ENCODE measurements around the gene ZDHHC14. TPM values are rescaled to one million over a fixed set of nuclear protein-coding genes. Genes with fewer than 3 reads are reported as not detected.

Gene ZDHHC14
- polyA plus RNA-seq, 4 donors = 20.1 to 27.9 (median 22.5) TPM

DNA sequence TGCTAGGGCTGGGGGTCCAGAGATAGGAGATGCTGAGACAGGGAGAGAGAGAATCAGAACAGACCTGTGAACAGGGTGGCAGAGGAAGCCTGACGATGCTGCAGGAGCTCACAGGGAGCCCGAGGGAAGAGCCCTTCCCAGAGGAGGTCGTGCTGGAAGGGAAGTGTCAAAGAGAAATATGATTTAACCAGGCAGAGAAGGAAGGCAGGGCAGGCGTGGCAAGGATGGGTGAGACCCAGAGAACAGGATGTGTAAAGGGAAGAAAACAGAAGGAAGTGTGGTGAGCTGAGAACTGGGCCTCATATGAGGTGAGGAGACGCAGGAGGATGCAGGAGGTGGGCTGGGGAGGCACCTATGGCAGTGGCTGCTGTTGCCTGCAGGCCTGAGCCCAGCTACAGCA is 105.6 kb downstream of the ZDHHC14 start:
- DNase-seq (ENCODE audit: low read depth in 4 of 4, low spot score in 3 of 4) = no peak

DNA sequence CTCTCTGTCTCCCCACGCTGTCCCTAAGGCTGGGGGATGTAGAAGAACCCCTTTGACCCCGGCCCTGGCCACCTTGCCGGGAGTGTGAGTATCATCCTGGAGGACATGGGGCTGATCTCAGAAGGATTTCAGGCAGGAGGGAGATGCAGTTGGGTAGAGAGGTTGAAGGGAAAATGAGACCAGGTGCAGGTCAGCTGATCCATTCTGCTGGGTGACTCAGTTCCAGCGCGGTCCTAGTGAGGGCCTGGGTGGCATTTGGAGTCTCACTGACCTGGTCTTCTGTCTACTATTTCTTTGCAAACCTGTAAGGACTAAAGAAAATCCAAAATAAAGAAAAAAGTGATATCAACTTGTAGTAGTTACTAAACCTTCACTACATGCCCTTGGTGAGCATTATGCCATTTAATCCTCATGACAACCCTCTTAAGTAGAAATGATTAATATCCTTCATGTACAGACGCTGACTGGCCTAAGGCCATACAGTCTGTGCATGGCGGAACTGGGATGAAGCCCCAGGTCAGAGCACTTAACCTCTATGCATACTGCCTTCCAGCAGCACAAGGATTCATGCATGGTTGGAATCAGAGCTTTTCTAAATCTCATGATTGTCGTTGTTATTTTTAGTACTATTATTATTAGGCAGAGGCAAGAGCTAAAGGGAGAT is 106.3 kb downstream of the ZDHHC14 start:
- no peak for DNase-seq (ENCODE audit: low read depth in 4 of 4, low spot score in 3 of 4)

DNA sequence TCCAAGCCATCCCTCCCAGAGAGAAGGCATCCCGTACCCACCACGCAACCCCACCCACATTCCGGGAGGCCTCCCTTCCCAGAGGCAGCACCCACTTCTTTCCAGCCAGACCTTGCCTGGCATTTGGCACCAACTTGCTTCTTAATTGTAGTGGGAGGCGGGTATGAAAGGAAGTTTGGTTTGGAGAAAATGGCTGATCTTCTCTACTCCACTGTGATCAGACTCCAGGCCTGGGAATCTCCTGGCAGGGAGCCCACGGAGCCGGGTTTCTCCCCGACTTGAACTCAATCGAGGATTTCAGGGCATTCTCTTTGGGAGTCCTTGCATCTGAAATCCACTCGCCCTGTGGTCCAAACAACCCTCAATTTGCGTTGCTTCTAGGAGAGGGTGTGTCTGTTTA is 107.1 kb downstream of the ZDHHC14 start:
- DNase-seq (ENCODE audit: low read depth in 4 of 4, low spot score in 3 of 4) = no peak

DNA sequence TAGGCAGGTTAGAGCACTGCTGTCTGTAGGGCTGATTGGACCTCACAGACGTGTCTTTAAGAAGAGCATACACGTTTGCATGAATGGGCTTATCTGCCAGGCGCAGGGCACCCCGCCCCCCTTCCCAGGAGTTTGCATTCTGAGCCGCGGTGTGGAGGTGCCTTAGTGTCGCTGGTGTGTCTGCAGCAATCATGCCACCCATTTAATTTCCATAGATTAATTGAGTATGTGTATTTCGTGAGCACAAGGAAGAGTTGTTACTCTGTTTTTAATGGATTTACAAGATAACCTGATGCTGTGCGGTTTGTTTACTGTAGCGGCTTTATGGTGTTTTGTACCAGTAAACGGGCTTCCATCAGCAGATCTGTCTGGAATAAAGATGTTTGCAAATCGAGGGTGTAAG is 107.7 kb downstream of the ZDHHC14 start:
- DNase-seq (ENCODE audit: low read depth in 4 of 4, low spot score in 3 of 4) = no peak

DNA sequence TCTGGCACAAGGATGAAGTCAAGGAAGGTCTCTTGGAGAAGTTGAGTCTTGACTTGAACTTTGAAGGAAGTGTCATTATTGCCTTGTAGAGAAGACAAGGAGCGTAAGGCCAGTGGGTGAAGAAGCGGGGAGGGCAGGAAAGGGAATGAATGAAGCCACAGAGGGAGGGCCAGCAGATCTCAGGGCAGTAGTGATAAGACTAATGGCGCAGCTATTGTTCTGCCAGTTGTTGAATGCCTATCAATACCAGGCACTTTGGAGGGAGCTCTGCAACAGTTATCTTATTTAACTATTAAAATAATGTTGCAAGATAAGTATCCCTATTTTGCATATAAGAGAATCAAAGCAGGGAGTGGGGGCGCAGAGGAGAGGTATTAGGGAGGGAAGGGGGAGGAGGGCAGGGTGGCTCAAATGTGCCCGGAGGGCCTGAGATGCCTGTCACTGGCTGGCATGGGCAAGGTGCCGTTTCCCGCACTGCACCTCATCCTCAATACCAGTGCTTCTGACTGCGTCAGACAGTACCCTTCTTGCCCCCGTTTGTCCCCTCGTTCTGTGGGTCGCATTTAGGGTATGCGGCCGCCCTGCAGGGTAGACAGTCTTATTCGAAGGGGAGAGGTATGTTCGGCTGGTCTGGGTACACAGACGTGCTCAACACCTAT is 109.8 kb downstream of the ZDHHC14 start:
- no peak for DNase-seq (ENCODE audit: low read depth in 4 of 4, low spot score in 3 of 4)

DNA sequence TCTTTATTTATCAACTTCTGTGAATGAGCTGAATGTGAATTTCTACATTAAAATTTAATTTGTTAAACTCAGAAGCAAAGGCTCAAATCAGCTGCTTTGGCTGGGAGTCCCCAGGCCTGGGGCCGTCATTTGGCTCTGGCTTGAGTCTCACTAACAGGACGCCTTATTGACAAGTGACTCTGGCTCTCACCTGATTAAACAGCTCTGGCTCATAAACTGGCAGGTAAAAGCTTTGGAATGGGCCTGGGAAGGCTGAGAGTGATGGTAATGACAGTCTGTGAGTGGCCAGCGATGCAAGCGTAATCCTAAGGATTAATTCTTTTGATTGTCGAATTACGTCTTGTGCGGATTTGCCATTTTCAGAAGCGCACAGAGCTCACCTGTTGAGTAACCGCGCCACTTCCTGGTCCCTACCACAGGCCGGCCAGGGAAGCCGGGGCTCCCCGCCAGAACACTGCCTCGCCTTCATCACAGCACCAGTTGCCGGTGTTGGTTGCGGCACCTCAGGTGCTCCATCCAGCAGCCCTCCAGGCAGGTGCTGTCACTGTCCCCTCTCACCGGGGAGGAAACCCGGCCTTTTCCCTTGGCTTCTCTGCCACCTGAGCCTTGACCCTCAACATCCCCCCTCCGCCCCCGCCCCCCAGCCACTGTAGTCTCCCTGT is 110.7 kb downstream of the ZDHHC14 start:
- no peak for DNase-seq (ENCODE audit: low read depth in 4 of 4, low spot score in 3 of 4)

DNA sequence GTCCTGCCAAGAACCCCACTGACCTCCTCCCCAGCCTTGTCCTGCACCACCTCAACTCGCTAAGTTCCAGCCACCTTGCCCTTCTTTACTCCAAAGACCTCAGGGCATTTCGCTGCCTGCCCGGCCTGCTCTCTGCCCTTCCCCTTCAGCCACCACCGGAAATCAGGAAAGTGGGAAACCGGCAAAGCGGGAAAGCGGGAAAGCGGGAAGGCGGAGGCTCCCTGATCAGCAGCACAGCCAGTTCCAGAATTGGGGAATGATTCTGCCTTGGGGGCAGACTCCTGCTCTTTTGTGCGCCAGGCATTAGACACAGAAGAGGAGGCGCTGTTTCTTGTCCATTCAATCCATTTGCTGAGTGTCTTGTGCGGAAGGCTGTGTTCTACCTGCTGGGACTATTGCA is 111.3 kb downstream of the ZDHHC14 start:
- DNase-seq (ENCODE audit: low read depth in 4 of 4, low spot score in 3 of 4) = no peak

DNA sequence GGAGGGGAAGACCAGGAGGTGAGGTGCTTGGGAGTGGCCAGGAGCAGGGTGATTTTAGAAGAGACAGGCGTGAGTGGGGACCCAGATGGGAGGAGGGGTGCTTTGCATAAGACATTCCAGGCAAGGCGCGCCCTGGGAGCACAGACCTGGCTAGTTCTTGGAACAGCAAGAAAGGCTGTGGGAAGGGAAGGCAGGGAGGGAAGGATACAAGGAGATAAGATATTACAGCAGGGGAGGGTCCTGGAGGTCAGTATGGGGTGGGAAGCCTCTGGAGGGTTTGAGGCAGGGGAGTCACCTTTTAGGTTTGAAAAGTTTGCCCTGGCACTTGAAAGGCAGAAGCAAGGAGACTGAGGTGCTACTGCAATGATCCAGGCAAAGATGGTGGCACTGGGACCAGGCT is 111.8 kb downstream of the ZDHHC14 start:
- no peak for DNase-seq (ENCODE audit: low read depth in 4 of 4, low spot score in 3 of 4)

DNA sequence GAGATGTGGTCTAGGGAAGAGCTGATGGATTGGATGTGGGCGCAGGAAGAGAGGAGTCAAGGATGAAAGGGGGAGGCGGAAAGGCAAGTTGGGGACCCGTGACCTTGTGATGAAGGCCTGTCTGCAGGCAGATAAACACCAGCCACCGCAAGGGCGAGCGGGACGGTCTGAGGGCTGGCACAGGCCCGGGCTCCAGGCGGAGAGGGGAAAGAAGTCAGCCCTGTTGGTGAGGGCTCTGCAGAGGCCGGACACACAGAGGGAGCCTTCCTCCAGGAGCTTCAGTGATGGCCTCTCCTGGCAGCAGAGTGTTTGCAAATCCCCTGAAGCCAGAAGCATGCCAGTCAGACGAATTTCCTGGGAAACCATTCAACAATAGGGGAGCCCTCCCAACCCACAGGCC is 112.2 kb downstream of the ZDHHC14 start:
- no peak for DNase-seq (ENCODE audit: low read depth in 4 of 4, low spot score in 3 of 4)

DNA sequence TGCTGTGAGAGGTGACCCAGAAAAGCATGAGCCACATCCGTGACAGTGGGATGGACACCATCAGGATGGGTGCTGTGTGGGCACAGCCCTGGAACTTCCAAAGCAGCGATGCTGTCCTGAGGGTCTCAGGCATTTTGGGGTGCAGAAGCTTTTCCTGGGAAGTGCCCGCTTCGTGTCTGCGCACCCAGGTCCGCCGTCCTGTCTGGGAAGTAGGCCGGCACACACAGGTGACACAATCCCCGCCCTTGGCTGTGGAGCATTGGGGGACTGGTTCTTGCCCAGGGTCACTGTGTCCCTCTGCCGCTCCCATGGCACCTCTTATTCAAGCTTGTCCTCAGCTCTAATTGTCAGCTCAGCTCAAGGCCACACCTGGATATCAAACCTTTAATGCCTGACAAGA is 112.6 kb downstream of the ZDHHC14 start:
- DNase-seq (ENCODE audit: low read depth in 4 of 4, low spot score in 3 of 4) = no peak

DNA sequence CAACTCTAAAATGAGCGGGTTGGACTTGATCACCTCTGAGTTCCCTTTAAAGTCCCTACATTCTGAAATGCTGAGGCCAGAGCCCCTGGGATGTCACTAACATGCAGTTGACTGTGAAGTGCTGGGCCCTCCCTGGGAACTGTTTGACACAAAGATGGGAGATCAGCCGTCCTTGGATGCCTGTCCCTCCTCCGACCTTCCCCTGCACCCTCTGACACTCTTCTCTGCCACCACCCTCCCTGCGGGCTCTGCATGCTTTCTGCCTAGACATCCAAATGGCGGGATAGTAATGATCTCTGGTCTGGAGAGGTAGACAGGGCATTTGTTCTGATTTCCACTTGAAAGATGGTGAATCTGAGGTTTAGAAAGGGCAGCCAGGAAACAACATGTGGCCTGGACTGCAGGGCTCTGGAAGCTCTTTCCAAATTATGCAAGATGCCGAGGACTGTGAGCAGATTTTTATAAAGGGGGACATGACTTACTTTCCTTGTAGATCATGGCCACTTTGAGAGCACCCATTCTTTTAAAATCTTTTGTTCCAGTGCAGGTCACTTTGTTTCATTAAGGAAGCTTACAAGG is 113.2 kb downstream of the ZDHHC14 start:
- DNase-seq (ENCODE audit: low read depth in 4 of 4, low spot score in 3 of 4) = no peak

DNA sequence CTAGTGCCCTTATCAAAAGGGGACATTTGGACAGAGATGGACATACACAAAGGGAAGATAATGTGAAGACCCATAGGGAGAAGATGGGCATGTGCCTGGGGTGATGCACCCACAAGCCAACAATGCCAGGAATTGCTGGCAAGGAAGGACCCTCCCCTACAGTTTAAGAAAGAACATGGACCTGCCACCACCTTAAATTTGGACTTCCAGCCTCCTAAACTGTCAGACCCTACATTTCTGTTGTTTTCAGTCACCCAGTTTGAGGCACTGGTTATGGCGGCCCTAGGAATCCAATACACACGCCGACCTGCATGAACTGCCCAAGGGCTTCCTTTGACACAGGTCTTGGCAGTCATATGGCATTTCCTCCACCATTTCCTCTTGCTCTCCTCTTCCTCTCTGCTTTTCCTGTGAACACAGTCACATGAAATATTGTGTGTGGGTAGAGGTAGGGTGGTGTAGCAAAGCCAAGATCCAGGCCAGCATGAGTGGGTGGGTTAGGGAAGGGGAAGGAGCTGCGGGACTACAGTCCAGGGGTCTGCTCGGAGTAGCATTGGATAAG is 115.6 kb downstream of the ZDHHC14 start:
- DNase-seq (ENCODE audit: low read depth in 4 of 4, low spot score in 3 of 4) = no peak

DNA sequence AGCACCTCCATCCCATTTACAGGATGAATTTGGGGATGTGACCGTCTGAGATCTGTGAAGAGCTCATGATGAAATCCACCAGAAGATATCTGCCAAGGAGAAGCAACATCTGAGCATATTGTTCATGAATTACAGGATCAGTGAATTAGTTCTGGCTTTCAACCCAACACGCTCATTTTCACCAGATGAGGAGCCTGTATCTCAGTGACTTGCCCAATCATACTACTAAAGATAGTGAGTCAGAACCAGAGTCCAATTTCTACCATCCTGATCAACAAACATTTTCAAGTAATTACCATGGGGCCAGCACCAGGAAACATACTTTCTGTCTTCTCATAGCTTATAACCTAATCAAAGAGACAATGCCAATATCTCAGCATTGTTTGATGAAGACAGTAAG is 116.6 kb downstream of the ZDHHC14 start:
- DNase-seq (ENCODE audit: low read depth in 4 of 4, low spot score in 3 of 4) = no peak

DNA sequence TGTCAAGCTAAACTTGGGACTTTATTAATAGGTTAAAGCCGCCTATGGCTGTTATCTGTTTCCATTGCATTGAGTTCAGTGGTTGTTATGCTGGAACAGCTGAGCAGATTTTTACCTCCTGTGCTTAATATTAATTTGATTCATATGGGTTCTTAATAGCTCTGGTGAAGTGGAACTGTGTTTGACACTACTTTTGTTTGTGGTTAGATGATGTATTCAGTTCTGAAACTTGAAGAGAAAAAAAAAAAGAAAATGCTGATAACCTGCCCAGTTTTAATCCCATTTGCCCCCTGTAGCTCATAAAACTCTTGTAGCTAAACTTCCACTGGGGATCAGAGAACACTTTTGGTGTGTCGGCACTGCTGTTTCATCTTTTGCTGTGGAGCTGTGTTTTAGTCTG is 117.8 kb downstream of the ZDHHC14 start:
- no peak for DNase-seq (ENCODE audit: low read depth in 4 of 4, low spot score in 3 of 4)

DNA sequence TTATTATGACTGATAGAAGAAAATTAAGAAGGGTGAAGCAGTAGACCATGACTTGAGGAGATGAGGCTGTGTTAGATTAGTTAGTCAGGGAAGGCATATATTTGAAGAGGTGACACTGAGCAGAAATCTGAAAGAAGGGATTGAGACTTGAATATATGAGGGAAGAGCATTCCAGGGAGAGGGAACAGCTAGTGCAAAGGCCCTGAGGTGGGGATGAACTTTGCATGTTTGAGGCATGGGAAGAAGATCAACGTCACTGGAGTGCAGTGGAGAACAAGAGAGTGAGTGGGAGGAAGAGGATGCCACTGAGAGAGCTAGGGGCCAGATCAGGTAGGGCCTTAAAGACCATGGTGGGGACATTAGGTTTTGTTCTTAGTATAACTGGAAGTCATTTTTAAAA is 119.0 kb downstream of the ZDHHC14 start:
- no peak for DNase-seq (ENCODE audit: low read depth in 4 of 4, low spot score in 3 of 4)

DNA sequence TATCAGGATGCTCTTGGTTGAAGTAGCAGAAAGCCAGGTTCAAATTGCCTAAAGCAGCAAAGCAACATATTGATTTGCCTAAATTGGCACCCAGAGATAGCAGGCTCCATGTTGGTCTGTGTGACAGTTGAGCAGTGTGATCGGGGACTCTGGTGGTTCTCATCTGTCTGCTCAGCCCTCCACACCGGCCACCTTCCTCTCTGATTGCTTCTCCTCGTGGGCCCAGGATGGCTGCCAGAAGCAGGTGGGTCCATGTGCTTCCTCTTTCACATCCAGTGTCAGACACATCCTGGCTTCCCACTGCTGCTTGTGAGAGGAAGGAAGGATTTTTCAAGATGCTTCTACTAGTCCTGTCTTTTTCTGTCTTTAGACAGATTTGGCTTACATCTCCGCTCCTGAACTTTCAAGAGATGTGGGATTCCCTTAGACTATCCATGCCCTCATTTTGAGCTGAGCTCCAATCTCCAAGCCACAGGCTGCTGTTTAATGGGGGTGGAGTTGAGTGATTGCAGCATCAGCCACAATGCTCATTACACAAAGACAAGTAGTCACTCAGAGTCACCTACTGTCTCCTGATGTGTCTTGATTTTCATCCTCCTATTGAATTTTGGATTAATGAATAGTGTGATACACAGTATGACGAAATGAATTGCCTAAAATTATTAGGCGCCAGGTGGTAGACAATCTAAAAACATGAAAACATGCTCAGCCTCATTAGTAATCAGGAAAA is 122.2 kb downstream of the ZDHHC14 start:
- DNase-seq (ENCODE audit: low read depth in 4 of 4, low spot score in 3 of 4) = no peak

DNA sequence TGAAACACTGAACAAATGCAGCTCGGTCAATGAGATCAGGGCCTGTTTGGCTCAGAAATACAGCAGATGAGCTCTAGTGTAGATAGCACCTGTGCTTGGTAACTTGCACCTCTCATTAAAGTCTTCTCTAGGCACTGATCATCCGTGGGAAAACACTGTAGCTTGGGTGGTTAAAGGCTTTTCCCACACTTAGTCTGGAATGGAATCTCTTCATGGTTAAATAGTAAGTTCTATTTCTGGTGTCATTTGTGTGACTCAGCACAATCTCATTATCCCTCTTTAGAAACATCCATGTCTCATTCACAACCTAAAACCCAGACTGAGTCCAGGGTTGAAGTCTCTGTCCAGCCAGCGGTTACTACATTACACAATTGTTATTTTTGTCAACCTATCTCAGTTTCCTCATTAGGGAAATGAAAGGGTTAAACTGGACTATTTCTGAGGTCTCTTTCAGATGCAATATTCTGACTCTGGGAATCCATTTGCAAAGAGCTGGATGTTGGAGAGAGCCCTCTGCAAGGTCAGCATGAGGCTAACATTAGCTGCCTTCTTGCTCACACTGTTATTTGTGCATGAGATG is 125.0 kb downstream of the ZDHHC14 start:
- no peak for DNase-seq (ENCODE audit: low read depth in 4 of 4, low spot score in 3 of 4)

DNA sequence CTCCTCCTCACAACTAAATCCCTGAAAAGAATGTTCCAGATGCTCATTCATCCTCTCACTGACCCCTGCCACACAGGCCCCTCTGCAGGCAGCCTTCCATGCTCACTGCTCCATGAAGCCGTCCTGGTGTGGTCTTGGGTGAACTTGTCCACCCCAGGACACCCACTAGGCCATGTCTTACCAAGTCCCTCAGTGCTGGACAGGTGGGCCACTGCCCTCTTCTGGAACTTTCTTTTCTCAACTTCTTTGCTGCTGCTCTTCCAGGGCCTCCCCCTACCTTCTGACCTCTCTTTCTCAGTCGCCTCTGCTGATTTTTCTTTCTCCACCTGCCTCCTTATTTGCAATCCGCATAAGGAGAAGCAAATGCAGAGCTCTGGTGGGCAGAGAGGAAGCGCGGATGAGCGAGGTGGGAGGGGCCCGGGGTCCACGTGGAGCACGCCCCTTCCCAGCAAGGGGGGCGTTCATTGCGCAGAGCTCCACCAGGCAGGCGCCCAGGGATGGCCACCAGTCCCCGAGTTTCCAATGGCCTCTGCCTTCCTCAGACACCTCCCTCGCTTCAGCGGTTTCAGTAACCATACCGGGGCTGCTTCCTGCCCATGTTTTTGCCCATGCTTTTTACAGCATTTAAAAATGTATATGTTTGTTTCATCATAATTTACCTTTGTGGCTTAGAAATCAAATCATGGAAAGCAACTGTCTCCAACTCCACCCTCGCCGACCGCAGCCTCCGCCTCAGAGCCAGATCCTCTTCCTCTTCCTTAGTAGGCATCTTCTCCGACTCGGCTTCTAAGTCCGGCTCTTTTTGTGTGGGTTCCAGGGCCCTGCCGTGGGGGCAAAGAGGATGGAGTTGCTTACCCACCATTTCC is 129.6 kb downstream of the ZDHHC14 start:
- no peak for DNase-seq (ENCODE audit: low read depth in 4 of 4, low spot score in 3 of 4)

DNA sequence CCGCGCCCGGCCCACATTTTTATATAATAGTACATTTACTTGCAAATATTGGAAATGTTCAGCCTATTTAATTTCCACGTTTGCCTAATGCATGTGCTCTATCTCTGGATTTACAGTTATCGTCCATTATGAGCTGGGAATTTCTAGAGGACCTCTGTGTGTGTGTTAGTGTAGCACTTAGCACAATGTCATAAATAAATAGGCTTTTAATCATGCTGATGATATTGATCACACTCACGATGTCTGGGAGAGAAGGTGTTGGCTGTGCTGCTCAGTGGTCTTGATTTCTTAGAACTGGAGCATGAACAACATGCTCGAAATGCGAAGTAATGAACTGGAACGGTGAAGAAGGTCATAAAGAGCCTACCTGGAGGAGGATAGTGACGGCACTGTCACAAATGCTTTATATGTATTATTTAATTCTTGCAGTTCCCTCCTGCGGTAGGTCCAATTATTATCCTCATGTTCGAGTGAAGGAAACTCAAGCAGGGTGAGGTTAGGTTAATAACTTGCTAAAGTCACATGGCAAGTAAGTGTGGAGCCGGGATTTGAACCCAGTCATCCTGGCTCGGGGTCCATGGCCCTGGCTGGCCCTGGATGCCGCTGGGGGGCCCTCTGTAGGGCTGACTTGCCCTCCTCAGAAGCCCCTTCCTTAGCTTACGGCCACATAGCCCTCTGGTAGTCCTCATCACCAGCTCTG is 130.8 kb downstream of the ZDHHC14 start:
- no peak for DNase-seq (ENCODE audit: low read depth in 4 of 4, low spot score in 3 of 4)
